GM12874 (cell line): ENCODE results near the gene LBX1.

Experiments
- CTCF ChIP-seq: IDR thresholded peaks from 2 replicates; pipeline ENCODE4 v1.5.1; 2011; ENCODE audit warnings: low read depth, mild to moderate bottlenecking, control low read depth, low read length, moderate library complexity; ENCODE audit not compliant: insufficient read depth

The LBX1 gene

GRCh38 chr10:101257084-101257483 lies 27.8 kb upstream of the LBX1 start:
- no peak for TF ChIP-seq CTCF

- no peak for TF ChIP-seq CTCF
Measured at GRCh38 chr10:101256387-101256786, 27.1 kb upstream of the LBX1 start.

- no peak for TF ChIP-seq CTCF
Measured at GRCh38 chr10:101250136-101250535, 20.9 kb upstream of the LBX1 start.

GRCh38 chr10:101249171-101249581 lies 19.9 kb upstream of the LBX1 start:
- TF ChIP-seq CTCF: no peak

GRCh38 chr10:101246639-101247038 lies 17.4 kb upstream of the LBX1 start:
- no peak for TF ChIP-seq CTCF

- TF ChIP-seq CTCF: no peak
Measured at GRCh38 chr10:101244321-101245050, 15.2 kb upstream of the LBX1 start.

GRCh38 chr10:101241840-101242707 lies 12.8 kb upstream of the LBX1 start:
- TF ChIP-seq CTCF: no peak
